HEK293 (cell line): ENCODE results near the gene SLC8A3.

Source experiments
- CTCF ChIA-PET: fragments of 350-600 bp; formaldehyde crosslinking; extraction: SDS; loops from one replicate; lab custom pipeline; 2021; ENCODE audit warnings: antibody characterized with exemption; lab: Yijun Ruan, JAX
- POLR2A ChIA-PET: fragments of 300-600 bp; formaldehyde crosslinking; extraction: SDS; loops from one replicate; lab custom pipeline; 2020; ENCODE audit warnings: antibody characterized with exemption, inconsistent platforms; lab: Yijun Ruan, JAX
- H3K27ac ChIP-seq: fragments of 200-500 bp; sonication (Bioruptor generic); 2 replicates; pipeline ENCODE4 v1.5.1; 2014; ENCODE audit warnings: low read depth, low read length, control low read depth, inconsistent platforms; ENCODE audit errors: extremely low read depth
- H3K36me3 ChIP-seq, 2 experiments: fragments of 200-500 bp in 1 of 2; sonication (Bioruptor generic) in 1 of 2; 1 replicate in 1 of 2; 2 replicates in 1 of 2; pipeline ENCODE4 v1.5.1; 2014 to 2017; ENCODE audit warnings: inconsistent platforms in 2 of 2, low read length in 2 of 2; ENCODE audit not compliant: control insufficient read depth in 2 of 2, insufficient read depth in 1 of 2
- H3K4me1 ChIP-seq: fragments of 200-500 bp; sonication (Bioruptor generic); 2 replicates; pipeline ENCODE4 v1.5.1; 2014; ENCODE audit warnings: mild to moderate bottlenecking, low read length, inconsistent platforms; ENCODE audit not compliant: control insufficient read depth, insufficient read depth
- H3K4me3 ChIP-seq: 2 replicates; pipeline ENCODE4 v1.5.1; 2011; ENCODE audit warnings: low read depth, mild to moderate bottlenecking, control low read depth, low read length, moderate library complexity
- H3K9me3 ChIP-seq: fragments of 200-500 bp; sonication (Bioruptor generic); 2 replicates; pipeline ENCODE4 v1.5.1; 2014; ENCODE audit warnings: low read depth, low read length, inconsistent platforms; ENCODE audit not compliant: control insufficient read depth, insufficient read depth
- GLI4 ChIP-seq: fragments of 450-650 bp; formaldehyde crosslinking; IDR thresholded peaks from 2 replicates; pipeline ENCODE4 v1.5.1; 2016; ENCODE audit warnings: missing biosample characterization, missing genetic modification characterization
- HIC1 ChIP-seq: fragments of 450-650 bp; formaldehyde crosslinking; IDR thresholded peaks from 2 replicates; pipeline ENCODE4 v1.5.1; 2016; ENCODE audit warnings: missing biosample characterization, missing genetic modification characterization
- KLF8 ChIP-seq: fragments of 450-650 bp; formaldehyde crosslinking; IDR thresholded peaks from 2 replicates; pipeline ENCODE4 v1.5.1; 2016; ENCODE audit warnings: missing biosample characterization, missing genetic modification characterization
- OSR2 ChIP-seq: fragments of 450-650 bp; formaldehyde crosslinking; IDR thresholded peaks from 2 replicates; pipeline ENCODE4 v1.5.1; 2016; ENCODE audit warnings: missing biosample characterization, missing genetic modification characterization
- ZBTB6 ChIP-seq: fragments of 450-650 bp; formaldehyde crosslinking; IDR thresholded peaks from 2 replicates; pipeline ENCODE4 v1.5.1; 2017; ENCODE audit warnings: missing biosample characterization, missing genetic modification characterization
- ZFP3 ChIP-seq: fragments of 450-650 bp; formaldehyde crosslinking; IDR thresholded peaks from 2 replicates; pipeline ENCODE4 v1.5.1; 2016; ENCODE audit warnings: low read depth, missing biosample characterization, missing genetic modification characterization
- ZNF335 ChIP-seq: fragments of 450-650 bp; formaldehyde crosslinking; conservative IDR thresholded peaks from 2 replicates; pipeline ENCODE4 v1.5.1; 2016; ENCODE audit warnings: missing biosample characterization, missing genetic modification characterization
- ZNF391 ChIP-seq: fragments of 450-650 bp; formaldehyde crosslinking; IDR thresholded peaks from 2 replicates; pipeline ENCODE4 v1.5.1; 2016; ENCODE audit warnings: low read depth, missing biosample characterization, missing genetic modification characterization, borderline replicate concordance
- ZNF426 ChIP-seq: fragments of 450-650 bp; formaldehyde crosslinking; IDR thresholded peaks from 2 replicates; pipeline ENCODE4 v1.5.1; 2017; ENCODE audit warnings: missing biosample characterization, missing genetic modification characterization, mild to moderate bottlenecking, inconsistent platforms, moderate library complexity
- ZNF501 ChIP-seq: fragments of 450-650 bp; formaldehyde crosslinking; IDR thresholded peaks from 2 replicates; pipeline ENCODE4 v1.5.1; 2016; ENCODE audit warnings: missing biosample characterization, missing genetic modification characterization
- ZNF510 ChIP-seq: fragments of 450-650 bp; formaldehyde crosslinking; IDR thresholded peaks from 2 replicates; pipeline ENCODE4 v1.5.1; 2018; ENCODE audit warnings: mild to moderate bottlenecking, missing genetic modification characterization, missing biosample characterization; ENCODE audit not compliant: insufficient replicate concordance
- ZNF518A ChIP-seq: fragments of 450-650 bp; formaldehyde crosslinking; conservative IDR thresholded peaks from 2 replicates; pipeline ENCODE4 v1.5.1; 2016; ENCODE audit warnings: low read depth, missing biosample characterization, missing genetic modification characterization
- ZNF521 ChIP-seq: fragments of 450-650 bp; formaldehyde crosslinking; IDR thresholded peaks from 2 replicates; pipeline ENCODE4 v1.5.1; 2017; ENCODE audit warnings: missing biosample characterization, mild to moderate bottlenecking, missing genetic modification characterization
- ZNF529 ChIP-seq: fragments of 450-650 bp; formaldehyde crosslinking; IDR thresholded peaks from 2 replicates; pipeline ENCODE4 v1.5.1; 2017; ENCODE audit warnings: missing genetic modification characterization, missing biosample characterization; ENCODE audit not compliant: insufficient replicate concordance
- ZNF626 ChIP-seq: fragments of 450-650 bp; sonication (Bioruptor Pico); formaldehyde crosslinking; IDR thresholded peaks from 2 replicates; pipeline ENCODE4 v1.5.1; 2018; ENCODE audit warnings: missing biosample characterization, missing genetic modification characterization, inconsistent platforms
- ZNF670 ChIP-seq: fragments of 450-650 bp; formaldehyde crosslinking; IDR thresholded peaks from 2 replicates; pipeline ENCODE4 v1.5.1; 2016; ENCODE audit warnings: missing biosample characterization, missing genetic modification characterization, low read depth
- ZNF701 ChIP-seq: fragments of 450-650 bp; formaldehyde crosslinking; IDR thresholded peaks from 2 replicates; pipeline ENCODE4 v1.5.1; 2016; ENCODE audit warnings: missing biosample characterization, missing genetic modification characterization
- ZNF747 ChIP-seq: fragments of 450-650 bp; formaldehyde crosslinking; IDR thresholded peaks from 2 replicates; pipeline ENCODE4 v1.5.1; 2016; ENCODE audit warnings: missing biosample characterization, missing genetic modification characterization
- ZNF843 ChIP-seq: fragments of 450-650 bp; formaldehyde crosslinking; IDR thresholded peaks from 2 replicates; pipeline ENCODE4 v1.5.1; 2016; ENCODE audit warnings: missing biosample characterization, missing genetic modification characterization

SLC8A3 gene

GRCh38 chr14:70149596-70150165, 39.1 kb downstream of the SLC8A3 start:
- POLR2A ChIA-PET = no interaction called here

GRCh38 chr14:70148911-70149595, 39.7 kb downstream of the SLC8A3 start:
- ChIA-PET CTCF (no interaction called here), POLR2A (no interaction called here)
- H3K4me3 ChIP-seq = no peak overlapping the region
- no peaks in the 10 kb centered on the region for H3K36me3 ChIP-seq
- no peaks in the 10 kb centered on the region for H3K4me1 ChIP-seq
- no peak overlapping the region for H3K27ac ChIP-seq
- TF ChIP-seq ZNF747 (tag by site-specific recombination) (no peak), ZNF529 (tag by site-specific recombination) (no peak), ZNF501 (tag by site-specific recombination) (no peak), HIC1 (tag by site-specific recombination) (no peak), ZNF426 (tag by site-specific recombination) (no peak), ZNF701 (tag by site-specific recombination) (no peak), ZNF335 (tag by site-specific recombination) (no peak), OSR2 (tag by site-specific recombination) (no peak), GLI4 (tag by site-specific recombination) (no peak), KLF8 (no peak), ZNF521 (tag by site-specific recombination) (no peak), ZBTB6 (tag by site-specific recombination) (no peak), ZNF518A (tag by site-specific recombination) (no peak), ZNF510 (tag by site-specific recombination) (no peak), ZNF843 (tag by site-specific recombination) (no peak), ZNF391 (tag by site-specific recombination) (no peak), ZFP3 (tag by site-specific recombination) (no peak)
- TF ChIP-seq, all 188 proteins: peak for 0
- no peaks in the 10 kb centered on the region for H3K9me3 ChIP-seq

More at GRCh38 chr14:70149596-70150165, 39.1 kb downstream of the SLC8A3 start:
- H3K27ac ChIP-seq = no peak overlapping the region
- TF ChIP-seq ZNF626 (no peak), ZNF670 (tag by site-specific recombination) (no peak)
- H3K9me3 ChIP-seq = no peaks in the 10 kb centered on the region
- no peaks in the 10 kb centered on the region for H3K36me3 ChIP-seq
- H3K4me1 ChIP-seq = no peaks in the 10 kb centered on the region
- no peak overlapping the region for H3K4me3 ChIP-seq
- CTCF ChIA-PET = no interaction called here
